Measurements from ENCODE around the gene SELPLG. TPM values are rescaled to one million over a fixed set of nuclear protein-coding genes. Genes with fewer than 3 reads are reported as not detected.

The SELPLG gene
- total RNA-seq, 2 donors from 2014 or later = 2.5 to 4.4 TPM

DNA sequence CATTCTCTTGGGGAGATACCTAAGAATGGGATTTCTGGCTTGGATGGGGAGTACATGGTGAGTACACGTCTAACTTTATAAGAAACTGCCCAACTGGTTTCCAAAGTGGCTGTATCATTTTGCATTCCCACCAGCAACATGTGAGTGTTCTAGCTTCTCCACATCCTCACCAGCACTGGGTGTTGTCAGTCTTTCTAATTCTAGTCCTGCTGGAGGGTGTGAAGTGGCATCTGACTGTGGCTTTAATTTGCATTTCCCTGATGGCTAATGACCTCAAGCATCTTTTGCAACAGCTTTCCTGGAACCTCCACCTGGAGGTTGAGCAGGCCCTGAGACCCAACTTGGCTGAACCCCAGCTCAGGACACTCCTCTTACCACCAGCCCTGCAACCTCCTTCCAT, 17.8 kb downstream of the SELPLG start:
- H3K27ac ChIP-seq = no peak overlapping the region
- H3K9ac ChIP-seq (ENCODE audit: low read depth in 2 of 2, low read length in 2 of 2) = no peak overlapping the region
- H3K4me1 ChIP-seq = peaks cover 7% of the 10 kb centered on the region
- H3K27me3 ChIP-seq = no peaks in the 10 kb centered on the region
- no peak for TF ChIP-seq CTCF (IDR thresholded peaks at IDR 0.05)
- DNase-seq = no peak
- H3K9me3 ChIP-seq = no peaks in the 10 kb centered on the region
- intact Hi-C loops (cut with DNase I) = no loop called here
- H3K4me3 ChIP-seq = no peak overlapping the region
- H3K36me3 ChIP-seq = no peaks in the 10 kb centered on the region

DNA sequence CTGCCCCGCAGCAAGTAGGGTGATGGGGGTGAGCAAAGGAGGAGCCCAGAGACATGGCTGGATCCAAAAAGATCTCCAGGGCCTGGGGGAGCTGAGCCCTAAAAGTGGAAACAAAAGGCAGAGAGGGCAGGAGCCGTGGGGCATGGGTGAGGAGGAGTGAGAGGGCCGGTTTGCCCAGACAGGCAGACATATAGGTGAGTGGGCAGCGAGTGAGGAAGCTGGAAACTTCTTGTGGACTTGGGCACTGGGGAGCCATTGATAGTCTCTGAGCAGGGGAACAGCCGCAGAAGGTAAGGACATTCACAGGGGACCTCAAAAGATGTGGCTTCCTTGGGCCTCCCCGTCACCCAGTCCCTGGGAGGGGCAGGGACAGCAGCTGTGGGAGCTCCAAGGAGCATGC, 19.1 kb downstream of the SELPLG start:
- no peaks in the 10 kb centered on the region for H3K9me3 ChIP-seq
- no peak for TF ChIP-seq CTCF (IDR thresholded peaks at IDR 0.05)
- H3K9ac ChIP-seq (ENCODE audit: low read depth in 2 of 2, low read length in 2 of 2) = no peak overlapping the region
- H3K36me3 ChIP-seq = no peaks in the 10 kb centered on the region
- no peaks in the 10 kb centered on the region for H3K27me3 ChIP-seq
- no peak overlapping the region for H3K27ac ChIP-seq
- no peak overlapping the region for H3K4me3 ChIP-seq
- H3K4me1 ChIP-seq = peaks cover 7% of the 10 kb centered on the region
- intact Hi-C loops (cut with DNase I) = no loop called here
- DNase-seq = no peak

- no peaks in the 10 kb centered on the region for H3K36me3 ChIP-seq
- H3K9me3 ChIP-seq = no peaks in the 10 kb centered on the region
- no peak for TF ChIP-seq CTCF (IDR thresholded peaks at IDR 0.05)
- H3K27ac ChIP-seq = no peak overlapping the region
- intact Hi-C loops (cut with DNase I) = no loop called here
- H3K9ac ChIP-seq (ENCODE audit: low read depth in 2 of 2, low read length in 2 of 2) = no peak overlapping the region
- no peaks in the 10 kb centered on the region for H3K27me3 ChIP-seq
- peaks cover 7% of the 10 kb centered on the region for H3K4me1 ChIP-seq
- no peak overlapping the region for H3K4me3 ChIP-seq
- DNase-seq = no peak
These were observed 19.7 kb downstream of the SELPLG start for GRCh38 chr12:108614041-108614440.

- no peak for DNase-seq
- intact Hi-C loops (cut with DNase I) = no loop called here
- Histone ChIP-seq H3K9ac (ENCODE audit: low read depth in 2 of 2, low read length in 2 of 2) (no peak overlapping the region), H3K36me3 (no peaks in the 10 kb centered on the region), H3K4me3 (no peak overlapping the region), H3K4me1 (peaks cover 7% of the 10 kb centered on the region), H3K9me3 (no peaks in the 10 kb centered on the region), H3K27ac (no peak overlapping the region), H3K27me3 (no peaks in the 10 kb centered on the region)
- TF ChIP-seq CTCF (IDR thresholded peaks at IDR 0.05) = no peak
These were observed 20.1 kb downstream of the SELPLG start for GRCh38 chr12:108613548-108613947.

GRCh38 chr12:108612788-108613282, 20.9 kb downstream of the SELPLG start:
- intact Hi-C loops (cut with DNase I) = no loop called here
- H3K27me3 ChIP-seq = no peaks in the 10 kb centered on the region
- H3K4me1 ChIP-seq = peaks cover 5% of the 10 kb centered on the region
- TF ChIP-seq CTCF (IDR thresholded peaks at IDR 0.05) = no peak
- no peak overlapping the region for H3K9ac ChIP-seq (ENCODE audit: low read depth in 2 of 2, low read length in 2 of 2)
- no peak overlapping the region for H3K4me3 ChIP-seq
- H3K36me3 ChIP-seq = no peaks in the 10 kb centered on the region
- no peaks in the 10 kb centered on the region for H3K9me3 ChIP-seq
- no peak overlapping the region for H3K27ac ChIP-seq
- DNase-seq = no peak

Data from colonic mucosa (tissue), 4 donors.